ENCODE measurements around the gene ABCD3. TPM values are rescaled to one million over a fixed set of nuclear protein-coding genes. Genes with fewer than 3 reads are reported as not detected.

The ABCD3 gene
- polyA plus RNA-seq, 2 of the 4 experiments (the other 2 are of a cell fraction), result 31.3 to 44.8 TPM

DNA sequence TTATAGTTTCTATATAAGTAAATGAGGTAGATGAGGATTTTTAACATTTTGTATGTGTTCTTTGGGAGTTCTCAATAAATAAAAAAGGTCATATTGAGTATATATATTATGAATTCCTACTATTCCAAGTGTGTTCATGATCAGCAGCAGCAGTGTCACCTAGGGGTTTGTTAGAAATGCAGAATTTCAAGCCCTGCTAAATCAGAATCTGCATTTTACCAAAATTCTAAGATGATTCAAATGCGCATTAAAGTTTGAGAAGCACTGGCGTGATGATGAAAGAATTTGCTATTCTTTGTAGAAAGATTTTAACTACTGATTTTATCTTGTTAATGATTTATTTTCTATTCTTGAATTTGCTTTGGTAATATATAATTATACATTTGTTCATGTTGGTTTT lies 94.6 kb downstream of the ABCD3 start (continued):
- no peak for TF ChIP-seq CTCF (IDR thresholded peaks at IDR 0.05)

DNA sequence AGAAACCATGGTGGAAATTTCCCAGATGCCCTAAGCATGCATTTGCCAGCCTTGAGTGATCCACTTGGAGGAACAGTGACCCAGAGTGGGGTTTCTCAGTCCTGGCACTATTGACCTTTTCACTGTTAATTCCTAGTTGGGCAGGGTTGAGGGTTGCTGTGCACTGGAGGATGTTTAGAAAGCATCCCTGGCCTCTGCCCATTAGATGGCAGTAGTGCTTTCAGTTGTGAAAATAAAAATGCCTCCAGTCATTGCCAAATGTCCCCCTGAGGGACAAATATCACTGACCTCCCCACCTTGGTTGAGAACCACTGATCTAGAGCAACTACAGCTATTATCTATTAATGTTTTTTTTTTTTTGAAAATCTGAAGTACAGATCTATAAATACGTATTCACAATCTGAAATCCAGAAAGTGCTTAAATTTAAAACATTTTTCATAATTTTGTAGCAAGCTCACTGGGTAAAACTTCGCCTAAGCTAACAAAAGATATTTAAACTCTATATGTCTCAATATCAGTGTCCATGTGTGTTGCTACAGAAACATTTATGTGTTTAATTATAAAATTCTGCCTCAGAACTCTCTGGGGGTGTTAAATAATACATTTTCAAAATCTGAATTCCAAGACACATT lies 96.0 kb downstream of the ABCD3 start:
- CTCF ChIA-PET, result interaction anchor here (0.6 to 6.0 kb wide), 10 partner anchors 10 to 290 kb away, joined by 3 to 73 read pairs (median 4); no protein-coding TSS in a partner anchor
- ATAC-seq, result peak; percentile 50 to 76; a peak in 5 of 6 replicates
- Histone ChIP-seq H3K4me3 (no peak overlapping the region), H3K4me2 (no peak overlapping the region), H3K9me3 (no peaks in the 10 kb centered on the region), H3K27ac (no peak overlapping the region), H3K4me1 (0 out of 3 replicates have a peak, but pooled peaks cover 4% of the 10 kb centered on the region)
- 86% methylated on average over 2 of the region's 2 CpGs for WGBS (ENCODE audit: missing lambda C conversion rate)
- peak; percentile 7 to 30 for DNase-seq (ENCODE audit: low read depth in 1 of 2, low spot score in 1 of 2)
- POLR2A ChIA-PET, result no interaction called here
- FAIRE-seq, result no peak
- peak; percentile 67 to 69 for TF ChIP-seq RAD21 (conservative IDR thresholded peaks at IDR 0.05 in 1 of 2, IDR thresholded peaks at IDR 0.05 in 1 of 2)
- TF ChIP-seq, protein P1, sequence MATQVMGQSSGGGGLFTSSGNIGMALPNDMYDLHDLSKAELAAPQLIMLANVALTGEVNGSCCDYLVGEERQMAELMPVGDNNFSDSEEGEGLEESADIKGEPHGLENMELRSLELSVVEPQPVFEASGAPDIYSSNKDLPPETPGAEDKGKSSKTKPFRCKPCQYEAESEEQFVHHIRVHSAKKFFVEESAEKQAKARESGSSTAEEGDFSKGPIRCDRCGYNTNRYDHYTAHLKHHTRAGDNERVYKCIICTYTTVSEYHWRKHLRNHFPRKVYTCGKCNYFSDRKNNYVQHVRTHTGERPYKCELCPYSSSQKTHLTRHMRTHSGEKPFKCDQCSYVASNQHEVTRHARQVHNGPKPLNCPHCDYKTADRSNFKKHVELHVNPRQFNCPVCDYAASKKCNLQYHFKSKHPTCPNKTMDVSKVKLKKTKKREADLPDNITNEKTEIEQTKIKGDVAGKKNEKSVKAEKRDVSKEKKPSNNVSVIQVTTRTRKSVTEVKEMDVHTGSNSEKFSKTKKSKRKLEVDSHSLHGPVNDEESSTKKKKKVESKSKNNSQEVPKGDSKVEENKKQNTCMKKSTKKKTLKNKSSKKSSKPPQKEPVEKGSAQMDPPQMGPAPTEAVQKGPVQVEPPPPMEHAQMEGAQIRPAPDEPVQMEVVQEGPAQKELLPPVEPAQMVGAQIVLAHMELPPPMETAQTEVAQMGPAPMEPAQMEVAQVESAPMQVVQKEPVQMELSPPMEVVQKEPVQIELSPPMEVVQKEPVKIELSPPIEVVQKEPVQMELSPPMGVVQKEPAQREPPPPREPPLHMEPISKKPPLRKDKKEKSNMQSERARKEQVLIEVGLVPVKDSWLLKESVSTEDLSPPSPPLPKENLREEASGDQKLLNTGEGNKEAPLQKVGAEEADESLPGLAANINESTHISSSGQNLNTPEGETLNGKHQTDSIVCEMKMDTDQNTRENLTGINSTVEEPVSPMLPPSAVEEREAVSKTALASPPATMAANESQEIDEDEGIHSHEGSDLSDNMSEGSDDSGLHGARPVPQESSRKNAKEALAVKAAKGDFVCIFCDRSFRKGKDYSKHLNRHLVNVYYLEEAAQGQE (IDR thresholded peaks at IDR 0.05), result no peak
- no peak for TF ChIP-seq MAZ (IDR thresholded peaks at IDR 0.05; ENCODE audit: borderline replicate concordance, low read depth, low read length)
- TF ChIP-seq SMC3 (IDR thresholded peaks at IDR 0.05), result peak; percentile 64
- no peak for TF ChIP-seq HES2 (IDR thresholded peaks at IDR 0.05)
- TF ChIP-seq, protein P2, sequence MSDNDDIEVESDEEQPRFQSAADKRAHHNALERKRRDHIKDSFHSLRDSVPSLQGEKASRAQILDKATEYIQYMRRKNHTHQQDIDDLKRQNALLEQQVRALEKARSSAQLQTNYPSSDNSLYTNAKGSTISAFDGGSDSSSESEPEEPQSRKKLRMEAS (IDR thresholded peaks at IDR 0.05), result no peak
- no peak for TF ChIP-seq EHMT2 (IDR thresholded peaks at IDR 0.05; ENCODE audit: low read depth)
- TF ChIP-seq HDAC2 (IDR thresholded peaks at IDR 0.05), result no peak
- TF ChIP-seq NR3C1 (IDR thresholded peaks at IDR 0.05), result no peak
- peak; percentile 66 for TF ChIP-seq CTCF (IDR thresholded peaks at IDR 0.05)

DNA sequence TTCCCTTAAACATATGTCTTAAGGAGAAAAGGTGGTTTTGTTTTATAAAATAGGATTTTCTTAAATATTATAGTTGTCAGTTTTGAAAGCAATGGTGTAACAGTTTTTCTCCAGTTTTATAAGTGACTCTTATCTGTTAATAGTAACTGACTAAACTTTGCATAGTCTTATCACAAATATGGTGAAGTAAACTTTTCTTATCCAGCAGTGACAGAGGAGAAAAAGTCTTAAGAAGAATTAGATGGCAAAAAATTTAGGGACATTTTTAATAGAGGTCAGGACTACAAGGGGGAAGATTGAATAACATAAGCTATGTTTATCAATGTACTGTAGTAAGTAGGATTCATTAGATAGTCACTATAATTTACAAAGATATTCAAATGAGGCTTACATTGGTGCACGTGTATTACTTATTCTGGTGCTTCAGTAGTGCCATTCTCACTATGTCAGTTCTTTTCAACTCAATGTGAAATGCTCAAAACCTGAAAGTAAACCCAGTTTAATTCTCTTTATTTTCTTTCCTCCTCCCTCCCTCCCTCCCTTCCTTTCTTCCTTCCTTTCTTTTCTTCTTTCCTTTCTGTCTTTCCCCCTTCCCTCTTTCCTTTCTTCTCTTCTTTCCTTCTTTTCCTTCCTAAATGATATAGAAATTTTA lies 97.2 kb downstream of the ABCD3 start:
- Histone ChIP-seq H3K4me3 (no peak overlapping the region), H3K4me1 (0 out of 3 replicates have a peak, but pooled peaks cover 4% of the 10 kb centered on the region), H3K4me2 (no peak overlapping the region), H3K27ac (no peak overlapping the region), H3K9me3 (no peaks in the 10 kb centered on the region)
- FAIRE-seq (no peak), ATAC-seq (no peak), DNase-seq (ENCODE audit: low read depth in 1 of 2, low spot score in 1 of 2) (no peak)
- ChIA-PET CTCF (interaction anchor here (0.9 to 6.0 kb wide), 3 partner anchors 16 to 289 kb away, joined by 3 to 73 read pairs (median 4); no protein-coding TSS in a partner anchor), POLR2A (no interaction called here)
- 96% methylated on average over 1 of the region's 1 CpG for WGBS (ENCODE audit: missing lambda C conversion rate)
- TF ChIP-seq NFE2L2 (conservative IDR thresholded peaks at IDR 0.05; ENCODE audit: low read length) (no peak), BHLHE40 (IDR thresholded peaks at IDR 0.05; ENCODE audit: low read depth, low read length) (no peak), RNF2 (IDR thresholded peaks at IDR 0.05; ENCODE audit: borderline replicate concordance, low read depth) (no peak), PHF8 (IDR thresholded peaks at IDR 0.05; ENCODE audit: borderline replicate concordance, low read depth) (no peak), HOXB13 (CRISPR knock-in tag; IDR thresholded peaks at IDR 0.05; ENCODE audit: low read depth) (no peak)
- TF ChIP-seq, protein P3, sequence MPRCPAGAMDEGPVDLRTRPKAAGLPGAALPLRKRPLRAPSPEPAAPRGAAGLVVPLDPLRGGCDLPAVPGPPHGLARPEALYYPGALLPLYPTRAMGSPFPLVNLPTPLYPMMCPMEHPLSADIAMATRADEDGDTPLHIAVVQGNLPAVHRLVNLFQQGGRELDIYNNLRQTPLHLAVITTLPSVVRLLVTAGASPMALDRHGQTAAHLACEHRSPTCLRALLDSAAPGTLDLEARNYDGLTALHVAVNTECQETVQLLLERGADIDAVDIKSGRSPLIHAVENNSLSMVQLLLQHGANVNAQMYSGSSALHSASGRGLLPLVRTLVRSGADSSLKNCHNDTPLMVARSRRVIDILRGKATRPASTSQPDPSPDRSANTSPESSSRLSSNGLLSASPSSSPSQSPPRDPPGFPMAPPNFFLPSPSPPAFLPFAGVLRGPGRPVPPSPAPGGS (IDR thresholded peaks at IDR 0.05), result no peak

Measured in A549 (cell line).